PFSK-1 (cell line): ENCODE measurements around the gene IL1R2.

ENCODE experiments used
- POLR2AphosphoS5 ChIP-seq: IDR thresholded peaks from 2 replicates; pipeline ENCODE4 v1.6.1; 2012; ENCODE audit warnings: low read depth, mild to moderate bottlenecking, control low read depth, low read length, moderate library complexity
- SIN3A ChIP-seq: IDR thresholded peaks from 2 replicates; pipeline ENCODE4 v1.6.1; 2012; ENCODE audit warnings: mild to moderate bottlenecking, low read length, moderate library complexity, borderline replicate concordance; ENCODE audit not compliant: insufficient read depth
- TAF1 ChIP-seq: IDR thresholded peaks from 2 replicates; pipeline ENCODE4 v1.6.1; 2012; ENCODE audit warnings: low read length, control low read depth, borderline replicate concordance; ENCODE audit not compliant: insufficient read depth
- TF ChIP-seq, protein P1 (sequence below), 2 experiments: IDR thresholded peaks; 2 replicates each; pipeline versions ENCODE4 v1.6.1 to v1.8.0; 2011 to 2012; ENCODE audit warnings: low read depth in 2 of 2, low read length in 2 of 2, control low read depth in 1 of 2, inconsistent platforms in 1 of 2, mild to moderate bottlenecking in 1 of 2, moderate library complexity in 1 of 2; ENCODE audit not compliant: insufficient read depth in 1 of 2

DNA sequence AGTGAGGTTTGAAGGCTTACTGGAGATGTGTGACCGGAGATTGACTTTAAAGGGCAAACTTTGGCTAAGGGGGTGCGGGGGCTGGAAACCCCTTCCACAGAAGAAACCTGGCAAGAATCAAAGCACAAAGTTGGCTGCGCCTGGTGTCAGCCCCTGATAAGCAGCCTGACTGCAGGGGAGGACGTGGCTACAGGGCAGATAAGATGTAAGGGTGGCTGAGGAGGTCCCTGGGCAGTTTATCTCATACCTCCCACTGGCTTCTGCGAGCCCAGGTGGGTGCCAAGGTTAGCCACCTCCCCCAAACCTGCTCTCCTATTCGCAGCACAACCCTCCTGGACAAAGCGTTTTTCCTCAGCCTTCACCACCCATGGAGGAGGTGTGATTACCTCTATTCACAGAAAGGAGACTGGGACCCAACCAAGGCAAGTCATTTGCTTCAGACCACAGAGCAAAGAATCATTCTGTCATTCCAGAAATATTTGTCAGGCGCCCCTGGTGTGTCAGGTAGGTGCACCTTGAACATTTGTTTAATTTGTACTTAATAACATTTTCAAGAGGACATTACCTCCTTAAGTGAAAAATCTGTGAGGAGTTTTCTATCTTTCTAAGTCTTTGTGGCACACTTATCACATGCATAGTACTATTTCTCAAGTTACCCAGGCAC, 77.7 kb downstream of the IL1R2 start:
- TF ChIP-seq POLR2AphosphoS5 (no peak), SIN3A (no peak), TAF1 (no peak)
- TF ChIP-seq, protein P1, sequence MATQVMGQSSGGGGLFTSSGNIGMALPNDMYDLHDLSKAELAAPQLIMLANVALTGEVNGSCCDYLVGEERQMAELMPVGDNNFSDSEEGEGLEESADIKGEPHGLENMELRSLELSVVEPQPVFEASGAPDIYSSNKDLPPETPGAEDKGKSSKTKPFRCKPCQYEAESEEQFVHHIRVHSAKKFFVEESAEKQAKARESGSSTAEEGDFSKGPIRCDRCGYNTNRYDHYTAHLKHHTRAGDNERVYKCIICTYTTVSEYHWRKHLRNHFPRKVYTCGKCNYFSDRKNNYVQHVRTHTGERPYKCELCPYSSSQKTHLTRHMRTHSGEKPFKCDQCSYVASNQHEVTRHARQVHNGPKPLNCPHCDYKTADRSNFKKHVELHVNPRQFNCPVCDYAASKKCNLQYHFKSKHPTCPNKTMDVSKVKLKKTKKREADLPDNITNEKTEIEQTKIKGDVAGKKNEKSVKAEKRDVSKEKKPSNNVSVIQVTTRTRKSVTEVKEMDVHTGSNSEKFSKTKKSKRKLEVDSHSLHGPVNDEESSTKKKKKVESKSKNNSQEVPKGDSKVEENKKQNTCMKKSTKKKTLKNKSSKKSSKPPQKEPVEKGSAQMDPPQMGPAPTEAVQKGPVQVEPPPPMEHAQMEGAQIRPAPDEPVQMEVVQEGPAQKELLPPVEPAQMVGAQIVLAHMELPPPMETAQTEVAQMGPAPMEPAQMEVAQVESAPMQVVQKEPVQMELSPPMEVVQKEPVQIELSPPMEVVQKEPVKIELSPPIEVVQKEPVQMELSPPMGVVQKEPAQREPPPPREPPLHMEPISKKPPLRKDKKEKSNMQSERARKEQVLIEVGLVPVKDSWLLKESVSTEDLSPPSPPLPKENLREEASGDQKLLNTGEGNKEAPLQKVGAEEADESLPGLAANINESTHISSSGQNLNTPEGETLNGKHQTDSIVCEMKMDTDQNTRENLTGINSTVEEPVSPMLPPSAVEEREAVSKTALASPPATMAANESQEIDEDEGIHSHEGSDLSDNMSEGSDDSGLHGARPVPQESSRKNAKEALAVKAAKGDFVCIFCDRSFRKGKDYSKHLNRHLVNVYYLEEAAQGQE (IDR thresholded peaks at IDR 0.05; ENCODE audit: insufficient read depth in 1 of 2, low read depth in 2 of 2, low read length in 2 of 2): no peak
